SK-N-SH (cell line): ENCODE results near the gene NOTUM. TPM values are rescaled to one million over a fixed set of nuclear protein-coding genes. Genes with fewer than 3 reads are reported as not detected.
A peak's percentile ranks its signal among the peaks of the same experiment; 100 is the strongest.

Experiments used
- CTCF ChIA-PET: fragments of 300-600, 350-600 bp; formaldehyde crosslinking; extraction: SDS; loops from one replicate; lab custom pipeline; 2021; lab: Yijun Ruan, JAX
- POLR2A ChIA-PET: fragments of 350-600 bp; sonication (Branson Sonifier 250); formaldehyde crosslinking; extraction: SDS; loops from one replicate; lab custom pipeline; 2020; ENCODE audit warnings: antibody characterized with exemption, inconsistent platforms; lab: Yijun Ruan, JAX
- DNase-seq: peaks from one replicate; pipeline ENCODE4 v3.0.0; 2012
- H2AFZ ChIP-seq: fragments of 200-600 bp; sonication (generic); 2 replicates; pipeline ENCODE4 v1.8.1; 2016; ENCODE audit warnings: antibody characterized with exemption, mild to moderate bottlenecking, low read depth
- H3F3A ChIP-seq: fragments of 200-600 bp; sonication (generic); replicated peaks from 2 replicates; pipeline ENCODE3; 2016; ENCODE audit warnings: antibody characterized with exemption, mild to moderate bottlenecking; ENCODE audit not compliant: insufficient read depth
- H3K27ac ChIP-seq, 2 experiments: fragments of 200-500 bp in 1 of 2; fragments of 200-600 bp in 1 of 2; sonication (Bioruptor generic) in 1 of 2; sonication (generic), shearing (Covaris generic) in 1 of 2; 2 replicates each; pipeline versions ENCODE4 v1.5.1 to v1.6.1; 2014 to 2016; ENCODE audit warnings: low read depth in 2 of 2, inconsistent platforms in 1 of 2, low read length in 1 of 2, mild to moderate bottlenecking in 1 of 2, mixed read lengths in 1 of 2
- H3K27me3 ChIP-seq: fragments of 200-600 bp; sonication (generic), shearing (Covaris generic); 2 replicates; pipeline ENCODE4 v1.6.1; 2016; ENCODE audit warnings: mixed run types; ENCODE audit not compliant: insufficient read depth
- H3K36me3 ChIP-seq, 2 experiments: fragments of 200-500 bp in 1 of 2; fragments of 200-600 bp in 1 of 2; sonication (Bioruptor generic) in 1 of 2; sonication (generic) in 1 of 2; replicated peaks in 1 of 2; 2 replicates each; pipeline versions ENCODE3 to v1.5.1; 2014 to 2016; ENCODE audit warnings: low read length in 1 of 2, mild to moderate bottlenecking in 1 of 2; ENCODE audit not compliant: insufficient read depth in 2 of 2, control insufficient read depth in 1 of 2
- H3K4me1 ChIP-seq, 2 experiments: fragments of 200-500 bp in 1 of 2; fragments of 200-600 bp in 1 of 2; sonication (Bioruptor generic) in 1 of 2; sonication (generic), shearing (Covaris generic) in 1 of 2; 2 replicates each; pipeline versions ENCODE4 v1.5.1 to v1.6.1; 2014 to 2016; ENCODE audit warnings: low read depth in 1 of 2, low read length in 1 of 2, mixed run types in 1 of 2; ENCODE audit not compliant: insufficient read depth in 2 of 2, control insufficient read depth in 1 of 2
- H3K4me2 ChIP-seq: fragments of 200-600 bp; sonication (generic), shearing (Covaris generic); 2 replicates; pipeline ENCODE4 v1.6.1; 2017; ENCODE audit warnings: mixed run types
- H3K4me3 ChIP-seq, 2 experiments: fragments of 200-500 bp in 1 of 2; fragments of 200-600 bp in 1 of 2; sonication (Bioruptor generic) in 1 of 2; sonication (generic), shearing (Covaris generic) in 1 of 2; 2 replicates each; pipeline versions ENCODE4 v1.5.1 to v1.8.1; 2014 to 2016; ENCODE audit warnings: low read depth in 2 of 2, inconsistent platforms in 1 of 2, low read length in 1 of 2, mild to moderate bottlenecking in 1 of 2, mixed read lengths in 1 of 2, moderate library complexity in 1 of 2
- H3K79me2 ChIP-seq: fragments of 200-600 bp; sonication (generic); 2 replicates; pipeline ENCODE4 v1.8.1; 2017; ENCODE audit warnings: mild to moderate bottlenecking; ENCODE audit not compliant: insufficient read depth
- H3K9ac ChIP-seq: fragments of 200-600 bp; sonication (generic); 2 replicates; pipeline ENCODE4 v1.6.1; 2017; ENCODE audit warnings: mixed run types
- H3K9me2 ChIP-seq: fragments of 200-600 bp; sonication (generic); 2 replicates; pipeline ENCODE4 v1.6.1; 2017; ENCODE audit warnings: mixed run types
- H3K9me3 ChIP-seq: fragments of 200-600 bp; sonication (generic); 2 replicates; pipeline ENCODE4 v1.6.1; 2017; ENCODE audit warnings: mixed run types, mild to moderate bottlenecking, moderate library complexity
- H4K20me1 ChIP-seq: fragments of 200-600 bp; sonication (generic); 2 replicates; pipeline ENCODE4 v1.6.1; 2017; ENCODE audit warnings: mild to moderate bottlenecking, mixed run types; ENCODE audit not compliant: insufficient read depth
- CHD2 ChIP-seq: fragments of 150-350 bp; IDR thresholded peaks from 2 replicates; pipeline ENCODE4 v1.6.1; 2018; ENCODE audit warnings: low read length; ENCODE audit not compliant: partially characterized antibody
- ELF1 ChIP-seq: IDR thresholded peaks from 2 replicates; pipeline ENCODE4 v1.4.0; 2012
- FOSL2 ChIP-seq: IDR thresholded peaks from 2 replicates; pipeline ENCODE4 v1.4.0; 2012; ENCODE audit warnings: low read depth, mild to moderate bottlenecking, moderate library complexity, borderline replicate concordance
- FOXJ3 ChIP-seq: sonication (generic); formaldehyde crosslinking; IDR thresholded peaks from 2 replicates; pipeline ENCODE4 v1.5.1; 2020; ENCODE audit warnings: mild to moderate bottlenecking, missing genetic modification reagents
- NRF1 ChIP-seq: IDR thresholded peaks from 2 replicates; pipeline ENCODE4 v1.6.1; 2012; ENCODE audit warnings: low read depth, mild to moderate bottlenecking, low read length
- RCOR1 ChIP-seq: fragments of 150-350 bp; IDR thresholded peaks from 2 replicates; pipeline ENCODE4 v1.6.1; 2017; ENCODE audit warnings: antibody characterized with exemption, low read length
- TAF1 ChIP-seq: IDR thresholded peaks from 2 replicates; pipeline ENCODE4 v1.6.1; 2012; ENCODE audit warnings: low read depth, mild to moderate bottlenecking, low read length, moderate library complexity, borderline replicate concordance
- TCF12 ChIP-seq: IDR thresholded peaks from 2 replicates; pipeline ENCODE4 v1.4.0; 2012
- WGBS: methylation state at CpG from one replicate; pipeline ENCODE4 v1.1.6; 2017; ENCODE audit warnings: low lambda C conversion rate; 5-methylcytosine and 5-hydroxymethylcytosine counted together
- polyA plus RNA-seq, 3 experiments: library from polyadenylated mRNA; depleted of rRNA; stranded (reverse); fragments of >200 nt; gene quantifications; 2 replicates each; pipeline ENCODE4 v1.2.3, GENCODE V29; 2012
- TF ChIP-seq, protein P1 (sequence below): IDR thresholded peaks from 2 replicates; pipeline ENCODE4 v1.6.1; 2012; ENCODE audit warnings: mild to moderate bottlenecking, low read depth, low read length, moderate library complexity

The NOTUM gene
- polyA plus RNA-seq, 1 of the 3 experiments (the other 2 are of a cell fraction): 0.33 TPM

DNA sequence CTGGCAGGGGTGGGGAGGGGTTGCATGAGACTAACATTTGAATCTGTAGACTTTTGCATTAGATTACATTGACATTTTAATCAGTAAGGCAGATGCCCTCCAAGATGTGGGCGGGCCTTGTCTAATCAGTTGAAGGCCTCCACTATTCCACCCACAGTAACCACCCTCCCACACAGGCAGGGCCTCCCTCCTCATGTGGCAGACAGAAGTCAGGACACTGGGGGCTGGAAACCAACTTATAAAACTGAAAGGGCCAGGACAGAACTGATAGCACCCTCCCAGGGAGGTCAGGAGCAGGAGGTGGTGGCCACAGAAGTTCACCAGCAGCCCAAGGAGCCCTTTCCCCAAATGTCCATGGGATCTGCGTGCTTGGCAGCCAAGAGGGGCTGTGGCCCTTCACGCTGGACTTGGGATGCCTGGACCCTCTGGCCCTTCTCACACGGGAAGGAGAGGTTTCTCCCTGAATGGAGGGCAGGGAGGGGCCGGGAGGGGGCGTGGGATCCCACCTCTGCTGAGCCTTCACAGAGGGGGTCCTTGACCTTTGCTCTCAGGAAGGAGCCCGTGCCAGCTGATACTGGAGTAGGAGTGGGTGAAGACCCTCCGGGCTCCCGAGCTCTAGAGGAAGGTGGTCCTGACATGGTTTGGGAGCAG is 28.5 kb downstream of the NOTUM start (continued):
- no peak for TF ChIP-seq RCOR1
- TF ChIP-seq, all 33 proteins: peak for 0

DNA sequence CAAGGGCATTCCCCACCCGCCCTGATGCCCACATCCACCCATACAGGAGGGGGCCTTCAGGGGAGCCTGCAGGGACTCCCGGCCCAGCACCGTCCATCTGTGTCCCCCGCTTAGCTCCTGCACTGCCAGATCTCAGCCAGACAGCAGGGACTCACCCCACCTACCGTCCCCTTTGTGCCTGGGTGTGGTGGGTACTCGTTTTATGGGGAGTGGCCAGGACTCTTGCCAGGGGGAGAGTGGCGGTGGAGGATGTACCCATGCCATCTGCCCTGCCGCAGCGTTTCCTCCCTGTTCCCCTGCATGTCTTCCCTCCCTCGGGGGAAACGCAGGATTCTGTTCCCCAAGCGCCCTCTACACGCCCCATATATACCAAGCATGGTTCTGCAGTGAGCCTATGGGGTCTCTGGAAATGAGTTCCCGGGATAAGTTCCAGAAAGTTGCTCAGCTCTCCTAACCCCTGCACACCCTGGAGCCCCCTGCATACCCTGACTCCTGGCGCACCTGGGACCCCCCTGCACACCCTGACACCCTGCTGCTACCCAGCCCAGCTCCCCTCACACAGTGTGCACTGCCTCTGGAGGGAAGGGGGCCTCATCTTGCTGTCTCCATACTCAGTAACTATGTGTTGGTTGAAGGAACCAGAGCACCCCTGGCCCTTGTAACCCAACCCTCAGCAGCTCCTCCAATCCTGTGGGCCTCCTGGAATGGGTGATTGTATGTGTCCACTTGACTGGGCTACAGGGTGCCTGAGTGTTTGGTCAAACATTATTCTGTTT is 29.2 kb downstream of the NOTUM start:
- no peaks in the 10 kb centered on the region for H3K9me2 ChIP-seq
- H4K20me1 ChIP-seq: peaks cover 7% of the 10 kb centered on the region; the same call in 1 of the 2 replicates
- H3K4me3 ChIP-seq: no peak overlapping the region
- no peak overlapping the region for H3K9ac ChIP-seq
- CTCF ChIA-PET: interaction anchor here (0.6 to 11.7 kb wide), 4 partner anchors 14 to 62 kb away, joined by 3 to 107 read pairs (median 6); partner anchors contain the start of genes NOTUM and SIRT7
- no peak overlapping the region for H3K4me2 ChIP-seq
- POLR2A ChIA-PET: interaction anchor here (1.2 to 1.6 kb wide), 3 partner anchors 28 to 167 kb away, joined by 3 to 4 read pairs (median 3); partner anchors contain the start of gene FASN
- H3K27ac ChIP-seq: no peak overlapping the region
- peaks cover 19% of the 10 kb centered on the region for H3K79me2 ChIP-seq
- DNase-seq: no peak
- H3K4me1 ChIP-seq: peaks cover 11 to 29% of the 10 kb centered on the region in 2 experiments; a peak in 2 of 4 replicates
- 74% methylated on average over 14 of the region's 15 CpGs for WGBS
- no peak overlapping the region for H2AFZ ChIP-seq
- no peaks in the 10 kb centered on the region for H3K27me3 ChIP-seq
- TF ChIP-seq TAF1: no peak
- TF ChIP-seq ELF1: 0 out of 2 replicates have a peak, but pooled peaks have one; percentile 4
- TF ChIP-seq, protein P1, sequence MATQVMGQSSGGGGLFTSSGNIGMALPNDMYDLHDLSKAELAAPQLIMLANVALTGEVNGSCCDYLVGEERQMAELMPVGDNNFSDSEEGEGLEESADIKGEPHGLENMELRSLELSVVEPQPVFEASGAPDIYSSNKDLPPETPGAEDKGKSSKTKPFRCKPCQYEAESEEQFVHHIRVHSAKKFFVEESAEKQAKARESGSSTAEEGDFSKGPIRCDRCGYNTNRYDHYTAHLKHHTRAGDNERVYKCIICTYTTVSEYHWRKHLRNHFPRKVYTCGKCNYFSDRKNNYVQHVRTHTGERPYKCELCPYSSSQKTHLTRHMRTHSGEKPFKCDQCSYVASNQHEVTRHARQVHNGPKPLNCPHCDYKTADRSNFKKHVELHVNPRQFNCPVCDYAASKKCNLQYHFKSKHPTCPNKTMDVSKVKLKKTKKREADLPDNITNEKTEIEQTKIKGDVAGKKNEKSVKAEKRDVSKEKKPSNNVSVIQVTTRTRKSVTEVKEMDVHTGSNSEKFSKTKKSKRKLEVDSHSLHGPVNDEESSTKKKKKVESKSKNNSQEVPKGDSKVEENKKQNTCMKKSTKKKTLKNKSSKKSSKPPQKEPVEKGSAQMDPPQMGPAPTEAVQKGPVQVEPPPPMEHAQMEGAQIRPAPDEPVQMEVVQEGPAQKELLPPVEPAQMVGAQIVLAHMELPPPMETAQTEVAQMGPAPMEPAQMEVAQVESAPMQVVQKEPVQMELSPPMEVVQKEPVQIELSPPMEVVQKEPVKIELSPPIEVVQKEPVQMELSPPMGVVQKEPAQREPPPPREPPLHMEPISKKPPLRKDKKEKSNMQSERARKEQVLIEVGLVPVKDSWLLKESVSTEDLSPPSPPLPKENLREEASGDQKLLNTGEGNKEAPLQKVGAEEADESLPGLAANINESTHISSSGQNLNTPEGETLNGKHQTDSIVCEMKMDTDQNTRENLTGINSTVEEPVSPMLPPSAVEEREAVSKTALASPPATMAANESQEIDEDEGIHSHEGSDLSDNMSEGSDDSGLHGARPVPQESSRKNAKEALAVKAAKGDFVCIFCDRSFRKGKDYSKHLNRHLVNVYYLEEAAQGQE: no peak
- TF ChIP-seq, all 33 proteins: peak for 1
- no peaks in the 10 kb centered on the region for H3K9me3 ChIP-seq
- H3K36me3 ChIP-seq: peaks cover 0 to 20% of the 10 kb centered on the region in 2 experiments
- peaks cover 21% of the 10 kb centered on the region for H3F3A ChIP-seq

DNA sequence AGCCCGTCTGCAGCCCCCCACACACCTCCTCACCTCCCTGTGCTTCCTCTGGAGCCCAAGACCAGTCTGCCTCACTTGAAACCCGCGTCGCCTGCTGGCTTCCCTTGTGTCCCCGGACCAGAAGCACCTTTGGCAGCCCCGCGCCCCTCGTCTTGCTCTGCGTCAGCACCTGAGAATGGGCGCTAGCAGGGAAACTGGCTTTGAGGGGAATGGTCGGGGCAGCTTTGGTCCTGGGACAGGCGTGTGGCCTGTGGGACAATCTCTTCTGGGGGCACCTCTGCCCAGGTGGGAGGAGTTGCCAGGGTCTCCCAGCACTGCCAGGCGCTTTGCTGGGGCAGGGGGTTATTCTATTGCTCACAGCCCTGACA is 29.8 kb downstream of the NOTUM start:
- TF ChIP-seq FOSL2: no peak
- no peak for TF ChIP-seq CHD2
- TF ChIP-seq NRF1: no peak
- TF ChIP-seq FOXJ3 (CRISPR knock-in tag): no peak
- 0 out of 2 replicates have a peak, but pooled peaks have one; percentile 16 for TF ChIP-seq ELF1
- TF ChIP-seq TCF12: no peak
- Histone ChIP-seq H3K4me1 (peaks cover 11 to 28% of the 10 kb centered on the region in 2 experiments; a peak in 2 of 4 replicates), H3K9me2 (no peaks in the 10 kb centered on the region), H3K4me3 (no peak overlapping the region), H3K9me3 (no peaks in the 10 kb centered on the region), H3K4me2 (no peak overlapping the region), H4K20me1 (peaks cover 12% of the 10 kb centered on the region), H3K79me2 (peaks cover 19% of the 10 kb centered on the region), H3K27me3 (no peaks in the 10 kb centered on the region), H3K27ac (no peak overlapping the region), H3F3A (peaks cover 21% of the 10 kb centered on the region), H2AFZ (no peak overlapping the region), H3K9ac (no peak overlapping the region), H3K36me3 (peaks cover 0 to 20% of the 10 kb centered on the region in 2 experiments)
- POLR2A ChIA-PET: interaction anchor here (1.2 to 1.6 kb wide), 3 partner anchors 28 to 167 kb away, joined by 3 to 4 read pairs (median 3); partner anchors contain the start of gene FASN
- DNase-seq: no peak
- CTCF ChIA-PET: interaction anchor here (0.6 to 11.7 kb wide), 4 partner anchors 13 to 90 kb away, joined by 3 to 107 read pairs (median 36); partner anchors contain the start of genes NOTUM and SIRT7
- WGBS: 84% methylated on average over 13 of the region's 13 CpGs
